Pancreas (tissue), 10 donors: ENCODE data around the gene NOD2. TPM values are rescaled to one million over a fixed set of nuclear protein-coding genes. Genes with fewer than 3 reads are reported as not detected.

ENCODE experiments used
- ATAC-seq, 4 donors: fragments of 200-7000 bp; cut with Tn5 transposase; one replicate each; pipeline versions ENCODE4 v1.8.0 to v1.9.1; 2020; ENCODE audit warnings: mild to moderate bottlenecking in 4 of 4, moderate library complexity in 4 of 4
- DNase-seq, 6 donors: peaks; one replicate each; pipeline ENCODE4 v3.0.0-alpha.2; 2020
- FAIRE-seq: peaks from 2 replicates; lab custom pipeline; 2012; peaks lifted over from hg19 to GRCh38; lab: Jason Lieb, UNC
- H3K27ac ChIP-seq, 4 donors: fragments of 200-600 bp; sonication (generic); 1 replicate in 3 of 4; 2 replicates in 1 of 4; pipeline versions ENCODE4 v1.5.0 to v1.8.0; 2020
- H3K27me3 ChIP-seq, 4 donors: fragments of 200-600 bp; one replicate each; pipeline ENCODE4 v1.8.0; 2021
- H3K36me3 ChIP-seq, 3 donors: fragments of 200-600 bp; sonication (generic) in 1 of 3; one replicate each; pipeline versions ENCODE4 v1.5.0 to v1.8.0; 2020 to 2021
- H3K4me1 ChIP-seq, 3 donors: fragments of 200-600 bp; one replicate each; pipeline ENCODE4 v1.8.0; 2021
- H3K4me3 ChIP-seq, 4 donors: fragments of 200-600 bp; sonication (generic) in 2 of 4; one replicate each; pipeline versions ENCODE4 v1.5.0 to v1.8.0; 2020 to 2021
- H3K9me3 ChIP-seq, 4 donors: fragments of 200-600 bp; one replicate each; pipeline ENCODE4 v1.8.0; 2021
- CTCF ChIP-seq, 4 donors: fragments of 200-600 bp; sonication (generic) in 3 of 4; IDR thresholded peaks; one replicate each; pipeline versions ENCODE4 v1.5.0 to v1.8.0; 2021; ENCODE audit warnings: antibody characterized with exemption in 4 of 4
- WGBS, 2 donors: extraction: QIAGEN DNeasy Blood & Tissue Kit; methylation state at CpG; one replicate each; pipeline ENCODE4 v1.1.7; 2013; 5-methylcytosine and 5-hydroxymethylcytosine counted together
- intact Hi-C, 3 donors: fragments of 100-400 bp; cut with DNase I; formaldehyde crosslinking; loops; one replicate each; pipeline versions ENCODE4 v1.11.1 to v1.14.2; 2022
- polyA plus RNA-seq, 2 donors: library from polyadenylated mRNA; stranded (reverse); fragments of 200-250 nt; gene quantifications; one replicate each; pipeline ENCODE4 v1.2.3, GENCODE V29; 2013
- total RNA-seq, 6 donors: library from RNA; stranded (reverse); fragmentation: NEBNext Ultra II Directional in 4 of 6; extraction: Animal tissue kit (Norgen Biotek cat#: 25700) in 4 of 6; gene quantifications; one replicate each; pipeline versions ENCODE4 v1.2.1 to v1.2.4, GENCODE V29; 2021 to 2023
- donor health status: healthy with polysubstance abuse.
- donor health status: DM: no; HTN: no; CAD: no; lungs with moderate emphysema.
- donor health status: DM: no; HTN: no; CAD: no.
- donor health status: control.
- donor health status: control.
- donor health status: Bipolar disorder and iron deficiency.
- donor health status: DM: yes; HTN: yes; CAD: no.
- donor health status: DM: no; HTN: no; CAD: no.
- donor health status: DM: no; HTN: no; CAD: no.
- donor health status: DM: yes; HTN: yes; CAD: no.

Gene NOD2
- total and polyA plus RNA-seq, 8 donors, result 0.08 to 2.1 (median 0.27) TPM

GRCh38 chr16:50724306-50724705 is 30.9 kb downstream of the NOD2 start:
- no peak for DNase-seq
- Histone ChIP-seq H3K27me3 (no peaks in the 10 kb centered on the region), H3K27ac (no peak overlapping the region), H3K4me1 (no peaks in the 10 kb centered on the region), H3K36me3 (no peaks in the 10 kb centered on the region), H3K9me3 (no peaks in the 10 kb centered on the region), H3K4me3 (no peak overlapping the region)
- no peak for ATAC-seq
- intact Hi-C loops, result no loop called here
- no peak for FAIRE-seq
- no peak for TF ChIP-seq CTCF (IDR thresholded peaks at IDR 0.05)

- no peak for DNase-seq
- Histone ChIP-seq H3K4me3 (no peak overlapping the region), H3K36me3 (no peaks in the 10 kb centered on the region), H3K4me1 (no peaks in the 10 kb centered on the region), H3K27ac (no peak overlapping the region), H3K27me3 (no peaks in the 10 kb centered on the region), H3K9me3 (no peaks in the 10 kb centered on the region)
- intact Hi-C loops, result no loop called here
- 72 to 85% methylated on average over 6 of the region's 6 CpGs for WGBS, 2 donors
- TF ChIP-seq CTCF (IDR thresholded peaks at IDR 0.05), result no peak
- FAIRE-seq, result no peak
- no peak for ATAC-seq
Measured at GRCh38 chr16:50731130-50731988, 38.0 kb downstream of the NOD2 start.

GRCh38 chr16:50731989-50732832 is 38.8 kb downstream of the NOD2 start:
- Histone ChIP-seq H3K27me3 (no peaks in the 10 kb centered on the region), H3K27ac (no peak overlapping the region), H3K9me3 (no peaks in the 10 kb centered on the region), H3K4me1 (no peaks in the 10 kb centered on the region), H3K4me3 (no peak overlapping the region), H3K36me3 (no peaks in the 10 kb centered on the region)
- WGBS, 2 donors, result 74 to 79% methylated on average over 10 of the region's 10 CpGs
- ATAC-seq, result no peak
- intact Hi-C loops, result no loop called here
- DNase-seq, result no peak
- TF ChIP-seq CTCF (IDR thresholded peaks at IDR 0.05), result no peak
- FAIRE-seq, result no peak

GRCh38 chr16:50733468-50733867 is 40.1 kb downstream of the NOD2 start:
- H3K36me3 ChIP-seq, result no peaks in the 10 kb centered on the region
- no peaks in the 10 kb centered on the region for H3K9me3 ChIP-seq
- no peak for TF ChIP-seq CTCF (IDR thresholded peaks at IDR 0.05)
- intact Hi-C loops, result no loop called here
- H3K4me1 ChIP-seq, result no peaks in the 10 kb centered on the region
- ATAC-seq, result no peak
- WGBS, 2 donors, result 79 to 85% methylated on average over 7 of the region's 7 CpGs
- no peak overlapping the region for H3K4me3 ChIP-seq
- no peak for DNase-seq
- no peak overlapping the region for H3K27ac ChIP-seq
- no peaks in the 10 kb centered on the region for H3K27me3 ChIP-seq
- FAIRE-seq, result no peak
